ENCODE results near the gene SUZ12. TPM values are rescaled to one million over a fixed set of nuclear protein-coding genes. Genes with fewer than 3 reads are reported as not detected.
"Not testable (repeated sequence)": the region's sequence is repeated elsewhere in the genome, so short reads cannot be mapped to it uniquely, and the experiment has no call there.

Gene SUZ12
- total RNA-seq, 4 donors from 2014 or later: 7.0 to 9.2 (median 8.4) TPM

DNA sequence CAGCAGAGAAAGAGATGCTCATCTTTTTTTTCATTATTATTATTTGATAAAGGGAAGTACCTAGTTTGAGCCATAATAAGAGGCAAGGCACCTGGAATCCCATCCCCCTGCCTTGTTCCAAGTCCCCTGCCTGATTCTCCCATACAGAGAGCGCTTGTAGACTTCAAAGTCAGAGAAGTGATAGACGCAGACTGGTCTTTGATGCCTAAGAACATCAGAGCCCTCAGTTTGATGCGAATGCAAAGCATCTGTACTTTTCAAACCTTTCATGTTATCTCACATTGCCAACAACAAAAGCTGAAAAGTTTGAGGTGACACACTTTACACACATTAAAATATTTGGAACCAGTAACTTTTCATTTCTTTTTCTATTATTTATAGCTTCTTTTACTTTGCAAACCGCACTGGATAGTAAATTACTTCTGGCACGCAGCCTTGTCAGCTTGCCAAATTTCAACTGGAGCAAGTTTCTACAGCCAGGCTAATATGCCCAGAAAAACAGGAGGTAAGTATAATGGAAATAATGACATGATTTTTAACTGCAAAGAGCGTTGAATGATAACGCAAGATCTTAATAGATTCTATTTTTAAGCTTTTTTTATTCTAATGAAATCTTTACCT, 29.4 kb upstream of the SUZ12 start:
- Histone ChIP-seq H3K27me3 (no peaks in the 10 kb centered on the region), H3K36me3 (no peaks in the 10 kb centered on the region), H3K9me3 (no peaks in the 10 kb centered on the region), H3K27ac (no peak overlapping the region), H3K4me3 (no peak overlapping the region), H3K4me1 (no peaks in the 10 kb centered on the region)
- TF ChIP-seq, protein P1, sequence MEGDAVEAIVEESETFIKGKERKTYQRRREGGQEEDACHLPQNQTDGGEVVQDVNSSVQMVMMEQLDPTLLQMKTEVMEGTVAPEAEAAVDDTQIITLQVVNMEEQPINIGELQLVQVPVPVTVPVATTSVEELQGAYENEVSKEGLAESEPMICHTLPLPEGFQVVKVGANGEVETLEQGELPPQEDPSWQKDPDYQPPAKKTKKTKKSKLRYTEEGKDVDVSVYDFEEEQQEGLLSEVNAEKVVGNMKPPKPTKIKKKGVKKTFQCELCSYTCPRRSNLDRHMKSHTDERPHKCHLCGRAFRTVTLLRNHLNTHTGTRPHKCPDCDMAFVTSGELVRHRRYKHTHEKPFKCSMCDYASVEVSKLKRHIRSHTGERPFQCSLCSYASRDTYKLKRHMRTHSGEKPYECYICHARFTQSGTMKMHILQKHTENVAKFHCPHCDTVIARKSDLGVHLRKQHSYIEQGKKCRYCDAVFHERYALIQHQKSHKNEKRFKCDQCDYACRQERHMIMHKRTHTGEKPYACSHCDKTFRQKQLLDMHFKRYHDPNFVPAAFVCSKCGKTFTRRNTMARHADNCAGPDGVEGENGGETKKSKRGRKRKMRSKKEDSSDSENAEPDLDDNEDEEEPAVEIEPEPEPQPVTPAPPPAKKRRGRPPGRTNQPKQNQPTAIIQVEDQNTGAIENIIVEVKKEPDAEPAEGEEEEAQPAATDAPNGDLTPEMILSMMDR (IDR thresholded peaks at IDR 0.05 in 4 of 5, conservative IDR thresholded peaks at IDR 0.05 in 1 of 5): no peak
- no peak for TF ChIP-seq POLR2A (IDR thresholded peaks at IDR 0.05)
- no peak for DNase-seq
- no peak for ATAC-seq
- intact Hi-C loops (cut with DNase I; ENCODE audit: low total_unique reads): no loop called here
- in situ Hi-C loops (cut with MboI; ENCODE audit: low sequenced_read_pairs in 4 of 4): no loop called here

DNA sequence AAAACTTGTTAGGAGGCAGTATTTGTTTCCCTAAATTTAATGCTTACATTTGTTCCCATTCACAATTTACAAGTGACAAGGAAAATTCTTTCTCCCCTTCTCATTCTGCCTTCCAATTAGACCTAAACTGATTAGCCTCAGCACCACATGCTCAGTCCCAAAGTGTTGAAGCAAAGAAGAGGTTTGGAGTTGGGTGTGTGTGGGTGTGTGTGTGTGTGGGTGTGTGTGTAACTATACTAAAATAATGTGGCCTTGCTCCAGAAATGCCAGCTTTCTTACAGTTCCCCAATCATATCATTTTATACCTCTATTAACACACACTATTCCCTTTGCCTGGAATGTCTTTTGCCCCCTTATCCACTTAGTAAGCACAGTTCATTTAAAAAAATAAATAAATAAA, 28.4 kb upstream of the SUZ12 start:
- H3K36me3 ChIP-seq: no peaks in the 10 kb centered on the region
- in situ Hi-C loops (cut with MboI; ENCODE audit: low sequenced_read_pairs in 4 of 4): no loop called here
- H3K4me3 ChIP-seq: no peak overlapping the region
- H3K27ac ChIP-seq: no peak overlapping the region
- H3K27me3 ChIP-seq: no peaks in the 10 kb centered on the region
- ATAC-seq: no peak
- no peaks in the 10 kb centered on the region for H3K9me3 ChIP-seq
- intact Hi-C loops (cut with DNase I; ENCODE audit: low total_unique reads): no loop called here
- H3K4me1 ChIP-seq: no peaks in the 10 kb centered on the region
- DNase-seq: no peak
- no peak for TF ChIP-seq POLR2A (IDR thresholded peaks at IDR 0.05)
- TF ChIP-seq, protein P1 (IDR thresholded peaks at IDR 0.05 in 4 of 5, conservative IDR thresholded peaks at IDR 0.05 in 1 of 5): no peak

DNA sequence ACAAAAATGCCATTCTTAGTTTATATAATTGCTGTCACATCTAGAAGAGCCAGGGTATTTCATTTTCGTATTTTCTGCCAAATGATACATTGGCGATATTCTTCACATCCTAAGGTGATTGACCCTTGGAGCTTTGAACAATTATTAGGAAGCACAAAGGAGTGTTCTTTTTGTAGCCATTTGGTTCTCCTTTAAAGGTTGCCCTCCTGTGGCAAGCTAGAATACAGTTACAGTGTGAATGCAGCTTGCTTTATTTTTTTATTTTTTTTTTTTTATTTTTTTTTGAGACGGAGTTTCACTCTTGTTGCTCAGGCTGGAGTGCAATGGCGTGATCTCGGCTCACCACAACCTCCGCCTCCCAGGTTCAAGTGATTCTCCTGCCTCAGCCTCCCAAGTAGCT, 24.1 kb upstream of the SUZ12 start:
- H3K4me3 ChIP-seq: not testable (repeated sequence)

DNA sequence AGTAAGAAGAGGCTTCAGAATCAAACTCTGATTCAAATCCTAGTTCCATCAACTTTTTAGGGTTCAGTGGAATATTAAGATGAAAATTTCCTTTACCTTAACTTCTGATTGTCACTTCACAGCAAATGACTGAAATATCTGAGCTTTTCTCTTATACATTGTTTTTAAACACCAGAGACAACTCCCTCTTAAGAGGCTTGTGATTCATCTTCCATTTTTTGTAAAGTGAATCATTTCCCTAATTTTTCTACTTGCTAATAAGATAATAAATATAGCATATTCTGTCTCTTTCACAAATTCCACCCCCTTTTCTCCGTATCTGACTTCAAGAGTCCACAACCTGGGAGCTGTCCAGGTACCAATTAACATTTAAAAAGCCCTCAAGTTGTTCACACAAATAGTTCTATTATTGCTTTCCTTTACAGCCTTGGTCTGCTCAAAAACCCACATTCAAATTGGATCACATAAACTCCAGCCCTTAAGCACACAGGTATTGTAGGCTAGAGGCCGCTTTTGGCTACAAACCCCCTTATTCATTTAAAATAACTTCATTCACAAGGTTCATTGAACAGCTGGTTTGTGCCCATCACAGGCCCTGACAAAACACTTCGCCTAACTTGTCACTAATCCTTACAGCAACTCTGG, 21.2 kb upstream of the SUZ12 start:
- Histone ChIP-seq H3K9me3 (no peaks in the 10 kb centered on the region), H3K4me3 (no peak overlapping the region)
- intact Hi-C loops (cut with DNase I; ENCODE audit: low total_unique reads): no loop called here

More for the DNA sequence above, 24.1 kb upstream of the SUZ12 start:
- H3K27ac ChIP-seq; H3K36me3 ChIP-seq; ATAC-seq; H3K9me3 ChIP-seq; intact Hi-C loops (cut with DNase I; ENCODE audit: low total_unique reads); H3K4me1 ChIP-seq; in situ Hi-C loops (cut with MboI; ENCODE audit: low sequenced_read_pairs in 4 of 4); DNase-seq: not testable (repeated sequence)
- peaks cover 8 to 15% (median 13%) of the 10 kb centered on the region in 3 donors for H3K27me3 ChIP-seq

DNA sequence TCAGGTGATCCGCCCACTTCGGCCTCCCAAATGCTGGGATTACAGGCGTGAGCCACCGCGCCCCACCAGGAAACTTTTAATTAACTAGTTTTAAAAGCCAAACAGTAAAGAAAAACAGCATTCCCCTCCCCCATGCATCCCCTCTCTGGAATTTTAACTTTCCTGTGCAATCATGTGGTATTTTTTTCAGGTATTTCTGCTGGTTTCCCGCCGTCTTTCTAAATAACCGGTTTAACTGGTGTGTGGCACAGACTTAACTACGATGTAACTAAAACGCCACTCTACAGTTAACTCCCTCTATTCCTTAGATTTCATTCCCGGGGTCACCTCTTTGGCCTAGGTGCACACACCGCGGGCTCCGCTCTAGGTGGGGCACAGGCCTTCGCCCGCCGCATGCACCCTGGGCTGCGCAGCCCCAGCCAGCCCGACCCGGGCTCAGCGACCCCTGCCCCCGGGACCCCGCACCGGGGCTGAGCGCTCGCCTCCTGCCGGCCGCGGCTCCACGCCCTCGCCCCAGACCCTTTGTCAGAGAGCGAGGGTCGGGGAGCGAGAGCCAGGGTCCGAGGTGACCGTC, 20.2 kb upstream of the SUZ12 start:
- intact Hi-C loops (cut with DNase I; ENCODE audit: low total_unique reads): no loop called here
- peaks cover 10 to 19% (median 18%) of the 10 kb centered on the region in 3 donors for H3K27me3 ChIP-seq
- DNase-seq (no peak), ATAC-seq (no peak)
- H3K9me3 ChIP-seq: no peaks in the 10 kb centered on the region
- in situ Hi-C loops (cut with MboI; ENCODE audit: low sequenced_read_pairs in 4 of 4): no loop called here
- H3K36me3 ChIP-seq: no peaks in the 10 kb centered on the region
- no peak overlapping the region for H3K27ac ChIP-seq
- H3K4me3 ChIP-seq: peak overlapping the region in 1 of 4 donors; percentile 11
- H3K4me1 ChIP-seq: no peaks in the 10 kb centered on the region
- no peak for TF ChIP-seq POLR2A (IDR thresholded peaks at IDR 0.05)
- TF ChIP-seq, protein P1 (IDR thresholded peaks at IDR 0.05 in 4 of 5, conservative IDR thresholded peaks at IDR 0.05 in 1 of 5): no peak

More for the DNA sequence above, 21.2 kb upstream of the SUZ12 start:
- H3K4me1 ChIP-seq: no peaks in the 10 kb centered on the region
- H3K27ac ChIP-seq: no peak overlapping the region
- H3K27me3 ChIP-seq: peaks cover 10 to 19% (median 18%) of the 10 kb centered on the region in 3 donors
- no peak for DNase-seq
- ATAC-seq: no peak
- no peaks in the 10 kb centered on the region for H3K36me3 ChIP-seq
- no peak for TF ChIP-seq POLR2A (IDR thresholded peaks at IDR 0.05)
- TF ChIP-seq, protein P1 (IDR thresholded peaks at IDR 0.05 in 4 of 5, conservative IDR thresholded peaks at IDR 0.05 in 1 of 5): no peak
- in situ Hi-C loops (cut with MboI; ENCODE audit: low sequenced_read_pairs in 4 of 4): no loop called here
